Neural crest cell (in vitro differentiated cells): ENCODE data around the gene SLC25A45. TPM values are rescaled to one million over a fixed set of nuclear protein-coding genes. Genes with fewer than 3 reads are reported as not detected.

ENCODE experiments used
- DNase-seq: peaks from one replicate; pipeline ENCODE4 v3.0.0; 2021; ENCODE audit warnings: low read depth, mixed read lengths, low spot score
- H3K27ac Mint-ChIP-seq: one replicate; pipeline ENCODE4 v1.8.0; 2021; ENCODE audit warnings: mild to moderate bottlenecking, mixed read lengths; ENCODE audit not compliant: unreplicated experiment
- H3K27me3 Mint-ChIP-seq: 2 replicates; pipeline ENCODE4 v1.8.0; 2021; ENCODE audit warnings: low read depth, mild to moderate bottlenecking, mixed read lengths
- H3K36me3 Mint-ChIP-seq: 2 replicates; pipeline ENCODE4 v1.8.0; 2021; ENCODE audit warnings: low read depth, mild to moderate bottlenecking, mixed read lengths
- H3K4me1 Mint-ChIP-seq: 2 replicates; pipeline ENCODE4 v1.8.0; 2021; ENCODE audit warnings: mixed read lengths
- H3K4me3 Mint-ChIP-seq: one replicate; pipeline ENCODE4 v1.8.0; 2021; ENCODE audit warnings: mild to moderate bottlenecking, mixed read lengths
- H3K9me3 Mint-ChIP-seq: 2 replicates; pipeline ENCODE4 v1.8.0; 2021; ENCODE audit warnings: mixed read lengths
- total RNA-seq: library from RNA; stranded (reverse); gene quantifications from 2 replicates; pipeline ENCODE4 v1.2.1, GENCODE V29; 2021
- TF ChIP-seq, protein P1 (sequence below): fragments of 200-600 bp; sonication (generic); conservative IDR thresholded peaks from 2 replicates; pipeline ENCODE4 v1.5.0; 2021; ENCODE audit warnings: antibody characterized with exemption, mild to moderate bottlenecking

The SLC25A45 gene
- total RNA-seq, 1 donor from 2014 or later: 1.5 TPM

DNA sequence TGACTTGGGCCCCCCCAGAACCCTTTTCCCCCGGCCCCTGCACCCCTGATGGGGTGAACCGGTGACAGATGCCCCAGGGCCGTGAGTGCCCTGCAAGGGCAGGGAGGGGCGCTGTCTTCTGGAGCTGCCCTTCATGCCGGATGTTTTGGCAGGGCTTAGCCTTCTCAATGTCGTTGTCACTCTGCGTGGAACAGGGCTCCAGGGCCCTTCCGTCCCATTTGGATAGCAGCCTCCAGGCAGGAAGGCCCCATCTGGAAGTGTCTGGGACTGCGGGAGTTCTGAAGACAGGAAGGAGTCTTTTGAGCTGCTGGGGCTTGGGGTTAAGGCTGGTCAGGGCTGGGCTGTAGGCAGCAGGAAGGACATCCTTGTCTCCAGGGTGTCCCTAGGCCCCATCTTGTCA lies 8.6 kb upstream of the SLC25A45 start:
- Mint-ChIP-seq H3K36me3 (no peaks in the 10 kb centered on the region), H3K4me1 (peaks cover 37% of the 10 kb centered on the region), H3K27ac (no peak overlapping the region), H3K4me3 (peak overlapping the region; percentile 72), H3K9me3 (no peaks in the 10 kb centered on the region), H3K27me3 (no peaks in the 10 kb centered on the region)
- TF ChIP-seq, protein P1, sequence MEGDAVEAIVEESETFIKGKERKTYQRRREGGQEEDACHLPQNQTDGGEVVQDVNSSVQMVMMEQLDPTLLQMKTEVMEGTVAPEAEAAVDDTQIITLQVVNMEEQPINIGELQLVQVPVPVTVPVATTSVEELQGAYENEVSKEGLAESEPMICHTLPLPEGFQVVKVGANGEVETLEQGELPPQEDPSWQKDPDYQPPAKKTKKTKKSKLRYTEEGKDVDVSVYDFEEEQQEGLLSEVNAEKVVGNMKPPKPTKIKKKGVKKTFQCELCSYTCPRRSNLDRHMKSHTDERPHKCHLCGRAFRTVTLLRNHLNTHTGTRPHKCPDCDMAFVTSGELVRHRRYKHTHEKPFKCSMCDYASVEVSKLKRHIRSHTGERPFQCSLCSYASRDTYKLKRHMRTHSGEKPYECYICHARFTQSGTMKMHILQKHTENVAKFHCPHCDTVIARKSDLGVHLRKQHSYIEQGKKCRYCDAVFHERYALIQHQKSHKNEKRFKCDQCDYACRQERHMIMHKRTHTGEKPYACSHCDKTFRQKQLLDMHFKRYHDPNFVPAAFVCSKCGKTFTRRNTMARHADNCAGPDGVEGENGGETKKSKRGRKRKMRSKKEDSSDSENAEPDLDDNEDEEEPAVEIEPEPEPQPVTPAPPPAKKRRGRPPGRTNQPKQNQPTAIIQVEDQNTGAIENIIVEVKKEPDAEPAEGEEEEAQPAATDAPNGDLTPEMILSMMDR: no peak
- DNase-seq: peak; percentile 19

DNA sequence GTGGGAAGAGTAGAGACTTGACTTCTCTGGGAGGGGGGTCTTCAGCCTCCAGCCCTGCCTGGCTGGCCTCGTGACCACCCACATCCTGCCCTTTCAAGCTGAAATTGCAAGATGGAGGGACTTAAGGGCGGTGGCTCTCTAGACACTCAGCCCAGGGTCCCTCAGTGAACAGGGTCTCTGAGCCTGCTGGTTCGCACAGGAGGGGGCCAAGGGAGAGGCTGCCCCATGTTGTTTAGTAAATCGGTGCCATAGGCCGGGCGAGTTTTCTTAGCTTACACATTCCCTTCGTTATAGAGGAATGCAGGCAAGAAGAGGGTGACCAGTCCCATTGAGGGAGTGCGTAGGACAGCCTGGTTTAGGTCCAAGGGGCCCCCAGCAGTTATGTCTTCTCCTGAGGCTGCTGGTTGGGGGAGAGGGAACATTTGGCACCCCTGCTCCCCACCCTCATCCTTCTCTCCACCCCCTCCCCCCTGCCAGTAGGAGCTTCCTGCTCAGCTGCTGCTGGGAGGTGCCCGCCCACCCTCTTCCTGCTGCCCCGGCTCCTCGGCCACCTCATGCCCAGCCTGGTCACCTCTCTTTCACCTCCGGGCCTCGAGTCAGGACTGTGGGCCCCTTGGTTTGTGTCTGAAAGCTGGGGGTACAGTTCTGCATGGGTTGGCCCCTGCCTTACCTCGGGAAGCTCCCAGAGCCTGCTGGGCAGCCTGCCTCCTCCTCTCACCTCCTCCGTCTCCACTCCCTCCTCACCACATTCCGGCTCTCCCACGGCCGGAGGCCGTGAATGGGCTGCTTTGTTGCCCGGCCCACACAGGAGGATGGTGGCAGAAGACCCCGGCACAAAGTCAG lies 7.9 kb upstream of the SLC25A45 start:
- DNase-seq: peak; percentile 30
- H3K27ac Mint-ChIP-seq: peak overlapping the region; percentile 50
- no peaks in the 10 kb centered on the region for H3K36me3 Mint-ChIP-seq
- peaks cover 37% of the 10 kb centered on the region for H3K4me1 Mint-ChIP-seq
- TF ChIP-seq, protein P1: no peak
- H3K9me3 Mint-ChIP-seq: no peaks in the 10 kb centered on the region
- H3K4me3 Mint-ChIP-seq: peak overlapping the region; percentile 72
- H3K27me3 Mint-ChIP-seq: no peaks in the 10 kb centered on the region

DNA sequence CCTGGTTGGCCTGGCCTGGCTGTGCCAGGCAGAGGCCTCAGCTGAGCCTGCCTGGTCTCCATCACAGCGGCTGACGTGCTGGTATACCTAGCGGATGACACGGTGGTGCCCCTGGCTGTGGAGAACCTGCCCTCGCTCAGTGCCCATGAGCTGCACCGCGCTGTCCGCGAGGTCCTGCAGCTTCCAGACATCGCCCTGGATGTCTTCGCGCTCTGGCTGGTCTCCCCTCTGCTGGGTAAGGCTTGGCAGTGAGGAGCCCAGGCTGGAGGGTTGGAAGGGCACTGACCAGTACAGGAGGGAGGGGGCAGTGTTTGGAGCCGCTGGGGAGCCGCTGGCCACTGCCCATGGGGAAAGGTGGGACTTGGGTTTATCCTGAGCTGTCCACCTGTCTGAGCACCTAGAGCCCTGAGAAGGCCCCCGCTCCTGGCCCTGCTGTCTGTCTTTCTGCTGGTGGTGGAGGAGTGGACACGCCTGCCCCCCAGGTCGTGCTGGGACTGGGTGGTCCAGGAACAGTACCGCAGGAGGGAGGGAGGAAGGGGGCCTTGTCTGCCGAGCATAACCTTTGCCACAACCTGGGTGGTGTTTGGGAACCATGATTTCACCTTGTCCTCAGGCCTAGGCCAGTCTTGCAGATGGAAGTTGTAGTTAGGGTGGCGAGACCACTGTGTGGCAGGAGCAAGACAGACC lies 7.0 kb upstream of the SLC25A45 start:
- Mint-ChIP-seq H3K36me3 (no peaks in the 10 kb centered on the region), H3K27me3 (no peaks in the 10 kb centered on the region), H3K9me3 (no peaks in the 10 kb centered on the region), H3K4me1 (peaks cover 37% of the 10 kb centered on the region), H3K4me3 (peak overlapping the region; percentile 72), H3K27ac (peak overlapping the region; percentile 50)
- TF ChIP-seq, protein P1: no peak
- no peak for DNase-seq

DNA sequence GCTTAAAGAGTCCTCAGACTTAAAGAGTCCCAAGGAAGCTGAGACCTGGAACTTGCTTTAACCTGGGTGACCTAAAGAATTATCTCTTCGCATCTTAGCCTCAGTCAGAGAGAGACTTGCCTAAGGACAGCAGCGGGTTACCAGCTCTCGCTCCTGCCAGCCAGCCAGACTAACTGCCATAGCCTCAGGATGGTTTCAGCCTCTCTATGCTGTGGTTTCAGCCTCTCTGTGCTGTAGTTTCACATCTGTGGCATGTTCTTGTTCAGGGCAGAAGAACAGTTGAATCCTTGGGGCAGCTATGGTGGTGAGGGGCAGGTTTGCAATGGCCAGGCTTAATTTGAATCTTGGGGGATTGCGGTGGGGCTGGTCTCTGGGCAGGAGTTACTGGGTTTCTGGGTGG lies 6.3 kb upstream of the SLC25A45 start:
- peaks cover 44% of the 10 kb centered on the region for H3K4me1 Mint-ChIP-seq
- TF ChIP-seq, protein P1: no peak
- DNase-seq: no peak
- peak overlapping the region; percentile 84 for H3K4me3 Mint-ChIP-seq
- H3K27me3 Mint-ChIP-seq: no peaks in the 10 kb centered on the region
- H3K9me3 Mint-ChIP-seq: no peaks in the 10 kb centered on the region
- H3K27ac Mint-ChIP-seq: no peak overlapping the region
- H3K36me3 Mint-ChIP-seq: no peaks in the 10 kb centered on the region

DNA sequence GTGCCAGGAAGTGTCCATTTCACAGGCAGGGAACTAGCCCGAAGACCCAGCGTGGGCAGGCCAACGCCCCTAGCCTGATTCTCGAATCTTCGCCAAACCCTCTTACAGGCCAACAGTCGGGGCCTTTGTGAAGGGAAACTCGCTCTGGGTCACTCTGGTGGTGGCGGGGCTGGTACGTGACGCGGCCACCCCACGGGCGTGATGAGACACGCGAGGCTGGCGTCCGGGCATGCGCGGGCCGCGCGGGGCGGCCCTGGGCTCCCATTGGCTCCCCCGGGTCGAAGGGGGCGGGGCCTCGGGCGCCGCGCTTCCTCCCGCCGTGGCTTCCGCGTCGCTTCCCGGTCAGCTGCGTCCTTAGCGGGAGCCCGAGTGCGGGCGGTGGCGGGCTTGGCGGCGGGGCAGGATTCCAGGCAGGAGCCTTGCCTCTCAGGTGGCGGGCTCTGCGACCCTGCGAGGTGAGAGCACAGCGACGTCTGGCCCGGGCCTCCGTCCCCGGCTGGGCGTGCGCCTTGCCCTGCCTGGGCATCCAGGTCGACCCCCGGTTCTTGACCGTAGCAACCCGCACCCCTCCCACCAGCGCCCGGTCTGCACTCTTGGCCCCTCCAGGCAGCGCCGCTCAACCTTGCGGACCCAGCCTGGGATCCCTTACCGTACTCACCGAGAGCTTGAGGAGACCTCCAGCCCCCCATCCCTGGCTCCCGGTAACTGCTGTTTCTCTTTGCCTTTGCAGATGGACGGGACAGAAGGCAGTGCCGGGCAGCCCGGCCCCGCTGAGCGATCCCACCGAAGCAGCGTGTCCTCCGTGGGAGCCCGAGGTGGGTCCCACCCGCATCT lies 4.1 kb upstream of the SLC25A45 start, which contains the start of gene FRMD8:
FRMD8 (plus strand) TSS at position 331 of the 834 bp plus-strand sequence; CDS start at position 731, 400 bp downstream.
- H3K4me1 Mint-ChIP-seq: peaks cover 63% of the 10 kb centered on the region

More for the DNA sequence above, 4.1 kb upstream of the SLC25A45 start, which contains the start of gene FRMD8:
- TF ChIP-seq, protein P1: no peak
- Mint-ChIP-seq H3K27me3 (no peaks in the 10 kb centered on the region), H3K36me3 (no peaks in the 10 kb centered on the region), H3K9me3 (no peaks in the 10 kb centered on the region), H3K27ac (peak within 1 kb of the TSS; percentile 75), H3K4me3 (peak within 1 kb of the TSS; percentile 89)
- peak; percentile 75 for DNase-seq
